H1 (cell line): Measurements from ENCODE around the gene BAHD1.

Experiments used
- ASH2L ChIP-seq: fragments of 200-600, 300-600 bp; sonication (generic); IDR thresholded peaks from one replicate; pipeline ENCODE4 v1.7.1; 2017; ENCODE audit warnings: low read length
- CBX5 ChIP-seq: fragments of 300-800, 300-1000 bp; sonication (generic); IDR thresholded peaks from 2 replicates; pipeline ENCODE4 v1.7.1; 2016; ENCODE audit warnings: antibody characterized with exemption, low read length, low read depth
- CBX8 ChIP-seq: fragments of 300-800, 300-1000 bp; sonication (generic); IDR thresholded peaks from 2 replicates; pipeline ENCODE4 v1.7.1; 2016; ENCODE audit warnings: low read depth, low read length, borderline replicate concordance
- CREB1 ChIP-seq: IDR thresholded peaks from 2 replicates; pipeline ENCODE4 v1.6.1; 2012; ENCODE audit warnings: inconsistent platforms
- CTCF ChIP-seq, 3 experiments: IDR thresholded peaks; 1 replicate in 2 of 3; 2 replicates in 1 of 3; pipeline versions ENCODE4 v1.5.1 to v1.6.1; 2011; ENCODE audit warnings: low read length in 3 of 3, mild to moderate bottlenecking in 3 of 3, inconsistent platforms in 2 of 3, low read depth in 1 of 3, moderate library complexity in 1 of 3; ENCODE audit not compliant: insufficient read depth in 1 of 3; ENCODE audit errors: control extremely low read depth in 1 of 3
- GABPA ChIP-seq: IDR thresholded peaks from 2 replicates; pipeline ENCODE4 v1.6.1; 2011; ENCODE audit warnings: mild to moderate bottlenecking, low read length, moderate library complexity, borderline replicate concordance; ENCODE audit not compliant: insufficient read depth
- JUND ChIP-seq: IDR thresholded peaks from 2 replicates; pipeline ENCODE4 v1.6.1; 2011; ENCODE audit warnings: mild to moderate bottlenecking, improper control_type of control experiment, low read length
- MAFK ChIP-seq: IDR thresholded peaks from 2 replicates; pipeline ENCODE4 v1.6.1; 2012; ENCODE audit warnings: low read depth, mild to moderate bottlenecking, improper control_type of control experiment, low read length
- POLR2A ChIP-seq, 2 experiments: IDR thresholded peaks; 1 replicate in 1 of 2; 2 replicates in 1 of 2; pipeline ENCODE4 v1.6.1; 2011; ENCODE audit warnings: low read depth in 2 of 2, low read length in 2 of 2, mild to moderate bottlenecking in 2 of 2; ENCODE audit errors: control extremely low read depth in 1 of 2
- POLR2AphosphoS5 ChIP-seq: IDR thresholded peaks from 2 replicates; pipeline ENCODE4 v1.6.1; 2011; ENCODE audit warnings: low read depth, low read length
- SIN3A ChIP-seq, 2 experiments: IDR thresholded peaks in 1 of 2; conservative IDR thresholded peaks in 1 of 2; 2 replicates each; pipeline ENCODE4 v1.6.1; 2011 to 2012; ENCODE audit warnings: low read length in 2 of 2, improper control_type of control experiment in 1 of 2, low read depth in 1 of 2, mild to moderate bottlenecking in 1 of 2
- USF2 ChIP-seq: IDR thresholded peaks from 2 replicates; pipeline ENCODE4 v1.6.1; 2011; ENCODE audit warnings: low read length, improper control_type of control experiment
- ZNF274 ChIP-seq: IDR thresholded peaks from 2 replicates; pipeline ENCODE4 v1.7.0; 2012; ENCODE audit warnings: low read length, borderline replicate concordance; ENCODE audit errors: extremely low read depth

GRCh38 chr15:40471105-40471807, 30.5 kb downstream of the BAHD1 start:
- TF ChIP-seq CBX8 = no peak
- no peak for TF ChIP-seq CTCF (IDR thresholded peaks at IDR 0.05; ENCODE audit: control extremely low read depth in 1 of 3, insufficient read depth in 1 of 3, low read depth in 1 of 3, low read length in 3 of 3)
- TF ChIP-seq CBX5 = no peak
- TF ChIP-seq POLR2A (IDR thresholded peaks at IDR 0.05; ENCODE audit: control extremely low read depth in 1 of 2, low read depth in 2 of 2, low read length in 2 of 2) = 0 out of 3 replicates have a peak, but pooled peaks of 1 of the 2 experiments have one; percentile 18
- TF ChIP-seq ASH2L = peak; percentile 69
- TF ChIP-seq POLR2AphosphoS5 = no peak
- TF ChIP-seq CREB1 = no peak
- TF ChIP-seq GABPA = no peak
- no peak for TF ChIP-seq USF2
- TF ChIP-seq JUND = no peak
- no peak for TF ChIP-seq MAFK
- no peak for TF ChIP-seq ZNF274
- TF ChIP-seq SIN3A (conservative IDR thresholded peaks at IDR 0.05 in 1 of 2, IDR thresholded peaks at IDR 0.05 in 1 of 2; ENCODE audit: low read depth in 1 of 2, low read length in 2 of 2) = no peak
